ENCODE results near the gene SDK2.

- TF ChIP-seq, protein P1, sequence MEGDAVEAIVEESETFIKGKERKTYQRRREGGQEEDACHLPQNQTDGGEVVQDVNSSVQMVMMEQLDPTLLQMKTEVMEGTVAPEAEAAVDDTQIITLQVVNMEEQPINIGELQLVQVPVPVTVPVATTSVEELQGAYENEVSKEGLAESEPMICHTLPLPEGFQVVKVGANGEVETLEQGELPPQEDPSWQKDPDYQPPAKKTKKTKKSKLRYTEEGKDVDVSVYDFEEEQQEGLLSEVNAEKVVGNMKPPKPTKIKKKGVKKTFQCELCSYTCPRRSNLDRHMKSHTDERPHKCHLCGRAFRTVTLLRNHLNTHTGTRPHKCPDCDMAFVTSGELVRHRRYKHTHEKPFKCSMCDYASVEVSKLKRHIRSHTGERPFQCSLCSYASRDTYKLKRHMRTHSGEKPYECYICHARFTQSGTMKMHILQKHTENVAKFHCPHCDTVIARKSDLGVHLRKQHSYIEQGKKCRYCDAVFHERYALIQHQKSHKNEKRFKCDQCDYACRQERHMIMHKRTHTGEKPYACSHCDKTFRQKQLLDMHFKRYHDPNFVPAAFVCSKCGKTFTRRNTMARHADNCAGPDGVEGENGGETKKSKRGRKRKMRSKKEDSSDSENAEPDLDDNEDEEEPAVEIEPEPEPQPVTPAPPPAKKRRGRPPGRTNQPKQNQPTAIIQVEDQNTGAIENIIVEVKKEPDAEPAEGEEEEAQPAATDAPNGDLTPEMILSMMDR (conservative IDR thresholded peaks at IDR 0.05 in 1 of 2, IDR thresholded peaks at IDR 0.05 in 1 of 2; ENCODE audit: extremely low read depth in 1 of 2, insufficient read depth in 1 of 2, low read depth in 1 of 2, low read length in 2 of 2) = no peak
- no peak for TF ChIP-seq EZH2 (IDR thresholded peaks at IDR 0.05; ENCODE audit: borderline replicate concordance, low read length)
Measured at GRCh38 chr17:73689596-73690275, 45.5 kb upstream of the SDK2 start.
